Activated CD8-positive, alpha-beta T cell treated with anti-CD3 and anti-CD28 coated beads for 36 hours (primary cell): ENCODE results near the gene NDUFC2. TPM values are rescaled to one million over a fixed set of nuclear protein-coding genes. Genes with fewer than 3 reads are reported as not detected.
"Not testable (repeated sequence)": the region's sequence is repeated elsewhere in the genome, so short reads cannot be mapped to it uniquely, and the experiment has no call there.

ENCODE experiments used
- ATAC-seq: fragments of 200-7000 bp; cut with Tn5 transposase; one replicate; pipeline ENCODE4 v1.10.0; 2021; ENCODE audit warnings: mild to moderate bottlenecking, moderate library complexity
- CTCF ChIA-PET: fragments of 350-600 bp; sonication (Branson Sonifier 250); formaldehyde crosslinking; loops from one replicate; lab custom pipeline; 2021; ENCODE audit warnings: antibody characterized with exemption; lab: Charles Lee
- POLR2A ChIA-PET: fragments of 350-600 bp; sonication (Branson Sonifier 250); formaldehyde crosslinking; loops from one replicate; lab custom pipeline; 2021; ENCODE audit warnings: antibody characterized with exemption; lab: Charles Lee
- DNase-seq: peaks from one replicate; pipeline ENCODE4 v3.0.0-alpha.2; 2020
- H3K27ac Mint-ChIP-seq: one replicate; pipeline ENCODE4 v1.8.0; 2021; ENCODE audit warnings: mild to moderate bottlenecking, mixed read lengths
- H3K27me3 Mint-ChIP-seq: one replicate; pipeline ENCODE4 v1.8.0; 2021; ENCODE audit warnings: mixed read lengths
- H3K36me3 Mint-ChIP-seq: one replicate; pipeline ENCODE4 v1.8.0; 2021; ENCODE audit warnings: low read depth, mixed read lengths
- H3K4me1 Mint-ChIP-seq: one replicate; pipeline ENCODE4 v1.8.0; 2021; ENCODE audit warnings: low read depth, mixed read lengths
- H3K4me3 Mint-ChIP-seq: one replicate; pipeline ENCODE4 v1.8.0; 2021; ENCODE audit warnings: mild to moderate bottlenecking, moderate library complexity, mixed read lengths
- H3K9me3 Mint-ChIP-seq: one replicate; pipeline ENCODE4 v1.8.0; 2021; ENCODE audit warnings: mixed read lengths
- intact Hi-C: fragments of 100-400 bp; cut with micrococcal nuclease; formaldehyde crosslinking; loops from one replicate; pipeline ENCODE4 v1.10.0; 2022
- total RNA-seq, 2 experiments: library from RNA; stranded (reverse); gene quantifications; one replicate each; pipeline ENCODE4 v1.2.3, GENCODE V29; 2021
- TF ChIP-seq, protein P1 (sequence below): fragments of 200-600 bp; IDR thresholded peaks from one replicate; pipeline ENCODE4 v1.8.0; 2022; ENCODE audit warnings: antibody characterized with exemption, mild to moderate bottlenecking

NDUFC2 gene
- total RNA-seq, 2 experiments from 2014 or later: 169 to 179 TPM

- Mint-ChIP-seq H3K36me3 (no peaks in the 10 kb centered on the region), H3K9me3 (no peaks in the 10 kb centered on the region), H3K4me1 (peaks cover 11% of the 10 kb centered on the region), H3K27ac (no peak overlapping the region), H3K27me3 (no peaks in the 10 kb centered on the region), H3K4me3 (no peak overlapping the region)
- TF ChIP-seq, protein P1, sequence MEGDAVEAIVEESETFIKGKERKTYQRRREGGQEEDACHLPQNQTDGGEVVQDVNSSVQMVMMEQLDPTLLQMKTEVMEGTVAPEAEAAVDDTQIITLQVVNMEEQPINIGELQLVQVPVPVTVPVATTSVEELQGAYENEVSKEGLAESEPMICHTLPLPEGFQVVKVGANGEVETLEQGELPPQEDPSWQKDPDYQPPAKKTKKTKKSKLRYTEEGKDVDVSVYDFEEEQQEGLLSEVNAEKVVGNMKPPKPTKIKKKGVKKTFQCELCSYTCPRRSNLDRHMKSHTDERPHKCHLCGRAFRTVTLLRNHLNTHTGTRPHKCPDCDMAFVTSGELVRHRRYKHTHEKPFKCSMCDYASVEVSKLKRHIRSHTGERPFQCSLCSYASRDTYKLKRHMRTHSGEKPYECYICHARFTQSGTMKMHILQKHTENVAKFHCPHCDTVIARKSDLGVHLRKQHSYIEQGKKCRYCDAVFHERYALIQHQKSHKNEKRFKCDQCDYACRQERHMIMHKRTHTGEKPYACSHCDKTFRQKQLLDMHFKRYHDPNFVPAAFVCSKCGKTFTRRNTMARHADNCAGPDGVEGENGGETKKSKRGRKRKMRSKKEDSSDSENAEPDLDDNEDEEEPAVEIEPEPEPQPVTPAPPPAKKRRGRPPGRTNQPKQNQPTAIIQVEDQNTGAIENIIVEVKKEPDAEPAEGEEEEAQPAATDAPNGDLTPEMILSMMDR: no peak
- intact Hi-C loops: no loop called here
- POLR2A ChIA-PET: interaction anchor here (0.9 kb wide), 1 partner anchor 9 kb away, joined by 3 read pairs; no protein-coding TSS in a partner anchor
- DNase-seq (no peak), ATAC-seq (no peak)
- CTCF ChIA-PET: no interaction called here
Measured at GRCh38 chr11:78085972-78086371, 6.3 kb upstream of the NDUFC2 start.

- H3K4me1 Mint-ChIP-seq: peaks cover 16% of the 10 kb centered on the region
- H3K27me3 Mint-ChIP-seq, DNase-seq, intact Hi-C loops, H3K27ac Mint-ChIP-seq, H3K4me3 Mint-ChIP-seq, CTCF ChIA-PET, ATAC-seq, H3K36me3 Mint-ChIP-seq, H3K9me3 Mint-ChIP-seq: not testable (repeated sequence)
- POLR2A ChIA-PET: interaction anchor here (1.0 kb wide), 1 partner anchor 11 kb away, joined by 4 read pairs; no protein-coding TSS in a partner anchor
Measured at GRCh38 chr11:78084506-78084905, 4.8 kb upstream of the NDUFC2 start.

DNA sequence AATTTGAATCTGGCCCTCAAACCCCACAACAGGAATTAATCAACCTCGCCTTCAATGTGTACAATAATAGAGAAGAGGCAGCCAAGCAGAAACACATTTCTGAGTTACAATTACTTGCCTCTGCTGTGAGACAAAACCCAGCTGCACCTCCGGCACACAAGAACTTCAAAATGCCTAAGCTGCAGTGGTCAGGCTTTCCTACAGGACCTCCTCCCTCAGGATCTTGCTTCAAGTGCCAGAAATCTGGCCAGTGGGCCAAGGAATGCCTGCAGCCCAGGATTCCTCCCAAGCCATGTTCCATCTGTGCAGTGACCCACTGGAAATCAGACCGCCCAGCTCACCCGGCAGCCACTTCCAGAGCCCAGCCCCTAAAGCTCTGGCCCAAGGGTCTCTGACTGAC, 3.4 kb upstream of the NDUFC2 start:
- DNase-seq (no peak), ATAC-seq (no peak)
- Mint-ChIP-seq H3K4me3 (no peak overlapping the region), H3K27me3 (no peaks in the 10 kb centered on the region), H3K27ac (no peak overlapping the region), H3K9me3 (no peaks in the 10 kb centered on the region), H3K36me3 (peaks cover 8% of the 10 kb centered on the region), H3K4me1 (peaks cover 21% of the 10 kb centered on the region)
- ChIA-PET POLR2A (no interaction called here), CTCF (no interaction called here)
- intact Hi-C loops: no loop called here
- TF ChIP-seq, protein P1: no peak

- H3K4me1 Mint-ChIP-seq: peaks cover 29% of the 10 kb centered on the region
- H3K9me3 Mint-ChIP-seq: no peaks in the 10 kb centered on the region
- ChIA-PET POLR2A (interaction anchor here (0.6 kb wide), 1 partner anchor 107 kb away, joined by 3 read pairs; no protein-coding TSS in a partner anchor), CTCF (no interaction called here)
- intact Hi-C loops: no loop called here
- no peak for ATAC-seq
- H3K4me3 Mint-ChIP-seq: no peak overlapping the region
- peaks cover 10% of the 10 kb centered on the region for H3K36me3 Mint-ChIP-seq
- H3K27ac Mint-ChIP-seq: peak overlapping the region; percentile 4
- TF ChIP-seq, protein P1: no peak
- H3K27me3 Mint-ChIP-seq: no peaks in the 10 kb centered on the region
- no peak for DNase-seq
Measured at GRCh38 chr11:78082146-78082545, 2.5 kb upstream of the NDUFC2 start.

DNA sequence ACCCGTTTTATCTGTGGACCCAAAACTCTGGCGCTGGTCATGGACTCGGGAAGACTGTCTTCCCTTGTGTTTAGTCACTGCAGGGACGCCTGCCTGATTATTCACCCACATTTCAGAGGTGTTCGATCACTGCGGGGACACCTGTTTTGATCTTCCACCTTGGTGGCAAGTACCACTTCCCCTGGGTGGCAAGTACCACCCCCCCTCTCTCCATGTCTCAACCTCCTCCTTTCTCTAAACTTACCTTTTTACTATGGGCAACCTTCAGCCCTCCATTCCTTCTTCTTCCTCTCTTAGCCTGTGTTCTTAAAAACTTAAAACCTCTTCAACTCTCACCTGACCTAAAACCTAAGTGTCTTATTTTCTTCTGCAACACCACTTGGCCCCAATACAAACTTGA, 1.9 kb upstream of the NDUFC2 start:
- intact Hi-C loops: no loop called here
- no peaks in the 10 kb centered on the region for H3K27me3 Mint-ChIP-seq
- peak overlapping the region; percentile 91 for H3K4me3 Mint-ChIP-seq
- CTCF ChIA-PET: no interaction called here
- no peak for ATAC-seq
- TF ChIP-seq, protein P1: no peak
- H3K27ac Mint-ChIP-seq: peak overlapping the region; percentile 66
- DNase-seq: no peak
- H3K4me1 Mint-ChIP-seq: peaks cover 33% of the 10 kb centered on the region
- H3K36me3 Mint-ChIP-seq: peaks cover 13% of the 10 kb centered on the region
- no peaks in the 10 kb centered on the region for H3K9me3 Mint-ChIP-seq
- POLR2A ChIA-PET: interaction anchor here (0.6 kb wide), 1 partner anchor 108 kb away, joined by 3 read pairs; no protein-coding TSS in a partner anchor
